Medulla oblongata (tissue), 1 donor: ENCODE measurements around the gene B3GLCT.
"Not testable (repeated sequence)": the region's sequence is repeated elsewhere in the genome, so short reads cannot be mapped to it uniquely, and the experiment has no call there.

Source experiments
- DNase-seq: peaks from one replicate; pipeline ENCODE4 v3.0.0-alpha.2; 2015; ENCODE audit errors: extremely low spot score

Gene B3GLCT

DNA sequence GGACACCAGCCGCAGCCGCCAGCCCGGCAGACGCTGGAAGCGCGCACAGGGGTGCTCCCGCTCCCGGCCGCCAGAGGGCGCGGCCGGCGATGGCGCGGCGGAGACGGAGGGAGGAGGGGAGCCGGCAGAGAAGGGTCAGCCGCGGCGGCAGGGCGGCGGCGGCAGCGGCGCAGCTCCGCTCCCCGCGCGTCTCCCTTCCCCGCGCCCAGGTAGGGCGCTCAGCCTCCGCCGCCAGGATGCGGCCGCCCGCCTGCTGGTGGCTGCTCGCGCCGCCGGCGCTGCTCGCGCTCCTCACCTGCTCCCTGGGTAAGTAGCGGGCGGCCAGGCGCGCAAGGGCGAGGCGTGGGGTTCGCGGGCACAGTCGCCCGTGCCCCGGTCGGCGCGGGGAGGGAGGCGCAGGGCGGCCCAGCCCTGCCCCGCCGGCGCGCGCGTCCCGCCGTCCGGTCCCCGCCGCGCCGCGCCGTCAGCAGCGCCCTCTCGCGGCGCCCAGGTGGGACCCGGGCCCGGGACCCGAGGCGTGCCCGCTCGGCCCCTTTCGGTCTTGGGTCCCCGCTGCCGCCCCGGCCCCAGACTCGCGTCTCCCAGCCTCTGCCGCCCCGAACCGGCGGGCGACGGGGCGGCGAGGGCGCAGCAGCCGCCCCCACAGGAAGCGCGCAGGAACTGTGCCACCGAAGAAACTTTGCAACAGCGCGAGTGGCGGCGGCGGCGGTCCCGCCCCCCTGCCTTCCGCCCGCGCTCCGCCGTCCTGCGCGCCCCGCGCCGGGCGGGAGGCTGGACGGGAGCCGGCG is at the start of gene B3GLCT:
Gene B3GLCT (plus strand): TSS at position 127 of the 788 bp plus-strand sequence. CDS start 110 bp downstream, at position 237.
- DNase-seq = peak; percentile 82

DNA sequence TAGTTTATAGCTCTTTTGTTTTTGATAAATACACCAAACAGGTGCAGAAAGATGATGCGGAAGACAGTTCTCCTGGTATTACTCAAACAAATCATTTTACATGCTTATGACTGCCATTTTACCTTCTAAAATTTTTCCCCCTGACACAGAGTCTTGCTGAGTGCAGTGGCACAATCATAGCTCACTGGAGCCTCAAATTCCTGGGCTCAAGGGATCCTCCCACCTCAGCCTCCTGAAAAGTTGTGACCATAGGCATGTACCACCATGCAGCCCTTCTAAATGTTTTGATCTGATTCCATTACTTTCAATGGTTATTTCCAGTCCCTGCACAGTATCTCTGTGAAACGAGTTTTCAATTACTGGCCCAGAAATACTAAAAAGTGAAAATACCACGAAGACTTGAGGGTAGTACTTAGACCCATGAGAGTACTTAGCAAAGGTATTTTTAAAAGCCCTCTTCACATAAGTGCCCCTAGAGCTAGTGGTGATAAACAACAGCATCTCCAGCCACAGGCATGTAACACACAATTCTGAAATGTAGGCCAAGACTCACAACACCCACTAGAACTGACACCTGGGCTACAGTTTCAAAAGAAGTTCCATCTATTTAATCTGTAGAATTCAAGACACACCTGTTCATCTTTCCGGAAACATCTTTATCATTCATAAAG is 49.3 kb upstream of the B3GLCT start:
- no peak for DNase-seq

DNA sequence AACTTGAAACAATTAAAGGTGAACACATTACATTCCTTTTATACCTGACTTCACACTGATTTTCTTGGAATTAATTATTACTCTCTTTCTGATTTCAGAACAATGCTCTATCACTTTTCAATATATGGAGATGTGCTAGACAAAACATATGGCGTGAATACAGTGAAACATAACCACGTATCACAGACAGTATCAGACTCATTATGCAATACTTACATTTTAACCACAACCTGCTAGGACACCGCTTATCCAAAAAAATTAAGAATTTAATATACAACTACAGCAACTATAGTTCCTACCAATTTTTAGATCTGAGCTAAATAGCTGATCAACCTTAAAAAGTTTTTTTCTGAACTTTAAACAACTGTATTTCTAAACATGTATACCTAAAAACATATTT is 47.9 kb upstream of the B3GLCT start:
- no peak for DNase-seq

DNA sequence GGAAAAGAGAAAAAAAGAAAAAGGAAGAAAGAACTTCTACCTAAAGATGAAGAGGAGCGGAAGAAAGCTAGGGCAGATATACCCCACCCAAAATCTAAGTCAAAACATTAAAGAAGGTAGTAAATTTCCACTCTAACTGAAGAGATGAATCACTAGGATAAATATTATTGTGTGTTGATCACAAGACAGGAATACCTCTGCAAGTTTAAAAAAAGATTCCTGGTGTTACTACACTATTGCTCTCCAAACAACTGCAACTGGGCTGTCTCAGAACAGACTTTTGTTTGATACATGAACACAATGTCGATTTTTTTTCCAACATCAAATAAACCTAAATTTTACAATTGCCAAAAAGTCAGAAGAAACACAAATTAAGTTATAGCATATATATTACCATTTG is 44.8 kb upstream of the B3GLCT start:
- no peak for DNase-seq

DNA sequence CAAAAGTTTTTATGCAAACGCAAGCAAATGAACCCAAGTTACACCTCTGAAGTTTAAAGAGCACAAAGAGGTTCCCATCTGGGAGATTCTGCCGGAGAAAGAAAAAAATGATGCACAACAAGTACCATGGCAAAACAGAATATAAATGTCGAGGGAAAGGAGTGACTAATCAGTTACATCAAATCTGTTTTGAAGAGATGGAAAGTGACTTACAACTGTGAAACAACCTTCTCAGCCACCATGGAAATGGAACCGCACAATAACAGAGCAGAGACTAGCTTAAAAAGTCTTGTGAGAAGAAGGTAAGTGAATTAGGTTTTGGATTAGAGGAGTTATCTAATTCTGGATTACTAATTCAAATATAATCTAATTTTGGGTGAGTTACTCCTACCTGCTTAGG is 40.5 kb upstream of the B3GLCT start:
- DNase-seq = no peak

DNA sequence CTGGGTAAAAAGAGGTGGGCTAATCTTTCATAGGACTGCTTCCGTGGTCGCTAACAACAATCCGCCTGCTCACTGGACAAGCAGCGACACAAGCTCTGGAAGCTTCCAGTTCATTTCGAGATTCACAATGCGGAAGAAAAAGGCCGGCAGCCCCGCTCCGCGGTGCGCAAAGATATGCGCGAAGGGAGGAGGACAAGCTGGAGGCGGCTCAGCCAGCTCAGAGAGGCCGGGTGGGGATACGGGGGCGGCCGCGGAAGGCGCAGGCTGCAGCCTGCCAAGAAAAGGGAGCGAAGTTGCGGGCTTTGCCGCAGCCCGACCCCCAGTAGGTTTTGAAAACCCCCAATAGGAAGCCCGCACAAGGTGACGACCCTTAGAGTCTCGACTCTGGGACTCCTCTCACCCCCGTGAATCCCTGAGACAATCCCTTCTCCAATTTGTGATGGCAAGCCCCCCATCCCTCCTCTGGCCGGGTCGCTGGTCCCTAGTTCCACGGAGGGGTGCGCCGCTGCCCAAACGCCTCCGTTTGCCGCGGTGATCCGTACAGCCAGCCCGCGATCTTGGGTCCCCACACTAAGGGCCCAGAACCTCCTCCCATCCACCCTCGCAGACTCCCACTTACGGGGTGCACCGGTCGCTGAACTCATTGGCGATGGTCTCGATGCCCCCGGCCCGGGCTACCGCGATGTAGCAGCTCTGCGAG is 38.8 kb upstream of the B3GLCT start:
- peak; percentile 86 for DNase-seq

DNA sequence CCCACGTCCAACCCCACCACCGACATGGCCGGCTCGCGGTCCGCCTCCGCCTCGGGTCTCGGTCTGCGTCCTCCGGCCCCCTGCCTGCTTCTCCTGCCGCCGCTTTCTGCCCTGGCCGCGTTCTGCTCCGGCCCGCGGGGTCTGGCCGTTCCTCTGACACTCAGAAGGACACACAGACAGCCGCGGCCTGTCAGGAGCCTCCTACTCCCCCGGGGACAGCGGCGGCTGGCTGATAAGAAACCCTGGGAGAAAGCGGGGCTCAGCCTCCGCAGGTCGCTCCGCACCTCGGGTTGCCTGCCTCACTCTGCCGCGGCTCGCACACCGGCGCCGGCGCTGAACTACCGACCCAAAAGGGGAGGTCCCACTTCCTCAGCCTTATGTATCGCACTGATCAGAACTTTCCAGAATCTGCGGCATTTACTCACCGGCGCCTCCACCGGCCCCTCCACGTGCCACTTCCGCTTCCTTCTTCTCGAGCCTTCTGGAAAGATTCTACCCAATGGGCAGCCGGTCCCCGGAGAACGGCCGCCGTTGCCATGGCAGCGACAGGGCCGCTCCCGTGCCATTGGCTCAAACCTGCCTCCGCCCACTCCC is 38.1 kb upstream of the B3GLCT start, which contains the start of gene HSPH1:
Gene HSPH1 (minus strand): TSS at position 348 of the 594 bp plus-strand sequence. CDS start 322 bp downstream, at position 26.
- DNase-seq = peak; percentile 99

DNA sequence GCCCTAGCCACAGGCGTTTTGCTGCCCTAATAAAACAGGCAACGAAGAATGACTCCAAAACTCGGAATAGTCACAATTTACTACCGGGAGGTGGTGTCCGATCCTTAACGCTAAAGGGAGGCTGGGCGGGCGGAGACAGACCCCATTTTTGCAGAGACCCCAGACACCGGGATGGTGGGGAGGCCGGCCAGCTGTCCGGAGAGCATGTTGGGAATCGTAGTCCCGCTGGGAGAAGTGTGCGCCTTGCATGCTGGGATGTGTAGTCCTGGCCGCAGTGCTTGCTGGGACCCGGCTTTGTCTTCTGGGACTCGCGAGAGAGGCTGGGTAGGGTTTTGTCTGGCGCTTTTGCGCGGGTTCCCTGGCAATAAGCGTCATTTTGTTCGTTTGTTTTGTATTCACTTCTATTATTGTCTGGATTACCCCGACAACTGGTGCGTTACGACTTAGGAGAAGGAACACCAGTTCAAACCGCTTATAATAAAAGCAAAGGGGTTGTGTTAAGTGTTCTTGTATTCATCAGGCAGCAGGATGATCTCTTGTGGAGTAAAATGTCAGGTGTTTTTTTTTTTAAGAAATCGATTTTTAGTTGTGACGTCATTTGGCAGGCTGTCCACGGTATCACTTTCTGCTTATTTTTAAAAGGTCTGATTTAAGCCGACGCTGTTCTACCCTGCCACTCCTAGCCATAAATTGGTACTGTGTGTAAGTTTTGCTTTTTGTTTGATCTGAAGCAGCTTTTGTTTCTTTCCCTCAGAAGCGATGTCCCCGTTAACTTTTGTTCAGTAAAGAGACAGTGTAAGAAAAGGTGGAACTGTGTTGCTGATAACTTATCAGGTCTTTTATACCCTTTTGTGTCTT is 37.4 kb upstream of the B3GLCT start:
- DNase-seq = peak; percentile 98

DNA sequence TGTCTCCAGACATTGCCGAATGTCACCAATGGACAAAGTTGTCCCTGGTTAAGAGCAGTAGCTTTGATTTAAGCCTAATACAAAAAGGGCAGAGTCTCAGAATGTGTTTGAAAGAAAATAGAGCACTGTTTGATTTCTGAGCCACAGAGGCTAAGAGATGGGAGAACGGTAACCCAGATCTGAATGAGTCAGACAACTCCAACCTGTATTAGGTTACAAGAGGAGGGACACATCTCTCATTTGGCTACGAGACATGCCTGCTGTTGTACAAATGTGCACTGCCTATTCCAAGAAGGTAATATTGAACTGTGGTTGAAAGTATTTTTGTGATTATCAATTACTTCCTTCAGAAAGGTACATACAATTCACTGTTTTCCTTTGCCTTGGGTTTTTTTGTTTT is 33.2 kb upstream of the B3GLCT start:
- no peak for DNase-seq

DNA sequence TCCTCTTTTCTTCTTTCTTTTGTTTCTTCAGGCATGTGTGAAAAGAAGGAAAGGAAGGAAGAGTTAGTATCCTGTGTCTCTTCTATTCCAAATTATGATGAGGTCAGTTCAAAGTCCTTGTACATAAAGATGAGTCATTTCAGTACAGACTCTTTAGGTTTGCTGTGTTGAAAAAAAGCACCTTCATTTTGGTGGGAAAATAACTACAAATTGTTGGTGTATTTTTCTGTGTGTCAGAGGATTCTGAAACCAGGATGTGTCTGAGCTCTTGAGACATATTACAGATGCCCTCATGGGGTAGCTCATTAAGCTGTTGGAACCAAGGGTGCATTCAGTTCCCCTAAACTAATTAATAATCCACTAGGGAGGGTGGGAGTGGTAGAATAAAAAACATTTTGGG is 32.3 kb upstream of the B3GLCT start:
- DNase-seq = no peak

DNA sequence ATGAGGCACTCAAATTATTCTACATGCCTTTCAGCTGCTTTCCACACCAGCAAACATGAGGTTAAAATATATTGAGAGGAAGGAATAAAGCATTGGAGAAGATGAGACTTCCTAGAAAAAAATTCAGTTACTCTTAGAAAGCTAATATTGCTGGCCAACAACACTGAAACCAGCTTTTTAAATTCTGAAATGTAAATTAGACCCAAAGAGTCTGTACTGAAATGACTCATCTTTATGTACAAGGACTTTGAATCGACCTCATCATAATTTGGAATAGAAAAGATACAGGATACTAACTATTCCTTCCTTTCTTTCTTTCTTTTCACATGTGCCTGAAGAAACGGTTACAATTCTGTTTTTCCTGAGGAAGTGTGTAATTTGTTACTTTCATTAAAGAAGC is 31.6 kb upstream of the B3GLCT start:
- DNase-seq = no peak

DNA sequence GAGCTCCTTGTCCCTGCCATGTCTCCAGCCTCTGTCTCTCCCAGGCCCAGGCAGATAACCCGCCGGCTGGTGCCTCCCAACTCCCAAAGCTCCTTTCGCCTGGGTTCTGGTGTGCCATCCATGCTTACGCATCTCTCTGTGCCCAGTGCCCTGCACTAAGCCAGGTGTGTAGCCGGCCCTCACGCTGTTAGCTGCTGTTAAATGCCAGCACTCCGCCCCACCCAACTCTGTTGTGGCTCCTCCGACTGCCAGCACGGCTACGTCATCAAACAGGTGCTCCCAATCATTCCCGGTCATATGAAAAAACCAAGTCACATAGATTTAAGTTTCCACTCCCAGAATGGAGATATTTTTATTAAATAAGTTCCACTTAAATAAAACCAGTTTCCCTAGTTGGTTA is 31.0 kb upstream of the B3GLCT start:
- no peak for DNase-seq

DNA sequence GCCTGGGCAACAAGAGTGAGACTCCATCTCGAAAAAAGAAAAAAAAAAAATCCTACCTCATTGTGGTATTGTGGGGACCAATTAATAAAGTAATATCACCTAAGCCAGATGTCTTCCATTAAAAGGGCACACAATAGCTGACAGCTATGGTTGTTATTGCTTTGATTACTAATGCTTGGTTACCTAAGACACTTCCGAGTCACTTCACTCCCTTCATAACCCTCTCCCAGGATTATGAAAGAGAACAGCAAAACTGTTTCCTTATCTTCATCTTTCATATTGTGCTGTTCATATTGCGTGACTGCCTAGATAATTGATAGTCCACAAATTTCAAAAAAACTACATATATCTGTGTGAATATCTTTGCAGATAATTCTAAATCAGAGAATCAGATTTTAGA is 27.8 kb upstream of the B3GLCT start:
- DNase-seq = no peak

DNA sequence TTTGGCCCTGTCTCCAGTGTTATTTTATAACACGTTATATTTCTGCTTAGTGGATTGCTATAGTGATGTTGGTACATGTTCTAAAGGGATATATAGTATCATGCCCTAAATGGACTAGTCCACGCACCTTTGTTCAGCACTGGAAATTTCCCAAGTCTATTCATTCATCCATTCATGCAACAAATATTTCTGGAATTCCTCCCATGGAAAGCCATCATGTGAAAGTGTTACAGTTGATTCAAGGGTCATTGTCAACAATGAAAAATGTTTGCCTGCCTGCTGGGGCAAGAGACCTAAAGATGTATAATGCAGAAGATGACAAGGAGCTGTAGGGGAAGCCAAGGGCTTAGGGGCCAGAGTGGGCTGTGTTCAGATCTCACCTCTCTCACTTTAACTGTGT is 27.2 kb upstream of the B3GLCT start:
- no peak for DNase-seq

DNA sequence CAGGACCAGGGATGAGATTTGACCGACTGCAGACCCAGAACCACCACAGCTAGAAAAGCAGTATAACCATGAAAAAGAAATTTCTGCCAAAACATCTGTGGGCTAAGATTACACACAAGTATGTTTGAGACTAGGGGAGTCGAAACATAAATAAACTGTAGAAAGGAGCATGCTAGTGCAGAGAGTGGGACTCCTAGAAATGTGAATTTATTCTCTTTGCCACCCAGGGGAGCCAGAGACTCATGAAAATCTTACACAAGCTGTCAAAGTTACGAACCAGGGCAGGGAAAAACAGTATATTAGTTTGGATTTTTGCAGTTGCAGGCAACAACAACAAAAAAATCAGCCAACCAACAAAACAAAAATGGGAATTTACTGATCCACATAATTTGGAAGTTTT is 25.8 kb upstream of the B3GLCT start:
- DNase-seq = peak; percentile 57

DNA sequence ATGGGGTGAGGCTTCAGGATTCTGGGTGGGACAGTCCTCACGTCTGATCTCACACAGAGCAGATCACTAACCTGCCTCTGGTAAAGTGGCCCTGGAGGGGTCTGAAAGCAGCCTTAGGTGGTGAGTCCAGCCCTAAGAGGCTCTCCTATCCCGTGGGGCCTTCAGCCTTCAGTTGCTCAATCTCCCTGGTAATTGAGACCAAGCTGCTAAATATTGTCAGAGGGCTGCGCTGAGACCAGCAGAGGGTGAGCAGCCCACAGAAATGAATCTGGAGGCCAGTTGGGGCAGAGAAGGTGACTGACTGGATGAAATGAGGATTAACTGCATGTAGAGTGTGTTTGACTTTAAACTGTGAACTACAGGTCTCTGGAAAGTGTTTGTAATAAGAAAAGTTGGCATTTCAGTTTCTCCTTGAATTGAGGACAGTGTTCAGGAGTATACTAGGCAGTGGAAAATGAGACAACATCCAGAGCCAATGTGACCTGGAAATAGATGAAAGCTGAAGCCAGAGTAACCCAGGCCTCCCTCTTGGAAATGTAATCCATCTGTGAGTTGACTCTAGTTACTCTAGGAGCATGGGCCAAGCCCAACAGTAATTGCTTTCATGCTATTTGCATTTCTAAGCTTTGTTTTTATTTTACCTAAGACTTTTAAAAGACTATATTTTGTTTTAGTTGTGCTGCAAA is 23.8 kb upstream of the B3GLCT start:
- DNase-seq = no peak

DNA sequence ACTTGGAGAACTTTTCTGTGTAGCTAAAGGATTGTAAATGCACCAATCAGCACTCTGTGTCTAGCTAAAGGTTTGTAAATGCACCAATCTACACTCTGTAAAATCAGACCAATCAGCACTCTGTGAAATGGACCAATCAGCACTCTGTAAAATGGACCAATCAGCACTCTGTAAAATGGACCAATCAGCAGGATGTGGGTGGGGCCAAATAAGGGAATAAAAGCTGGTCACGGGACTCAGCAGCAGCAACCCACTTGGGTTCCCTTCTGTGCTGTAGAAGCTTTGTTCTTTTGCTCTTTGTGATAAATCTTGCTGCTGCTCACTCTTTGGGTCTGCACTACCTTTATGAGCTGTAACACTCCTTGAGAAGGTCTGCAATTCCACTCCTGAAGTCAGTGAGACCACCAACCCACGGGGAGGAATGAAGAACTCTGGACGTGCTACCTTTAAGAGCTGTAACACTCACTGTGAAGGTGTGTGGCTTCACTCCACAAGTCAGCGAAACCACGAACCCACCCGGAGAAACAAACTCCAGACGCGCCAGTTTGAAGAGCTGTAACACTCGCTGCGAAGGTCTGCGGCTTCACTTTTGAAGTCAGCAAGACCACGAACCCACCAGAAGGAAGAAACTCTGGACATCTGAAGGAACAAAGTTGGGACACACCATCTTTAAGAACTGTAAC is 21.8 kb upstream of the B3GLCT start:
- DNase-seq = not testable (repeated sequence)

DNA sequence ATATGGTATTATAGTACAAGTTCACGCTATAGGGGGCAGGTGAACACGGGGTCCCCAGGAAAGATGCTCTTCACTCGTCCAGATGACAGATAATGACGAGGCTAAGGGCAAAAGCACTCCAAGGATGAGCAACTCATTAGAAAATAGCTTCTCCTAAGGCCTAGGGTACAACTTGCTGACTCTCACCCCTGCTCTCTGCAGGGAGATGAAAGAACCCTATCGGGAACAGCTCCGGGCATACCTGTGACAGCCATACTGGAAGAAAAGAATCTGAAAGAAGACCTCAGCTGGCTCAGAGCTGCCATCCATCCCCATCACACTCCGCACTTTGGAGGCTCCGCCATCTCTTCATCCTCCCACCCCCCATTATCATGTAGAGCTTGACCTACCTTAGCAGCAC is 20.5 kb upstream of the B3GLCT start:
- DNase-seq = no peak

DNA sequence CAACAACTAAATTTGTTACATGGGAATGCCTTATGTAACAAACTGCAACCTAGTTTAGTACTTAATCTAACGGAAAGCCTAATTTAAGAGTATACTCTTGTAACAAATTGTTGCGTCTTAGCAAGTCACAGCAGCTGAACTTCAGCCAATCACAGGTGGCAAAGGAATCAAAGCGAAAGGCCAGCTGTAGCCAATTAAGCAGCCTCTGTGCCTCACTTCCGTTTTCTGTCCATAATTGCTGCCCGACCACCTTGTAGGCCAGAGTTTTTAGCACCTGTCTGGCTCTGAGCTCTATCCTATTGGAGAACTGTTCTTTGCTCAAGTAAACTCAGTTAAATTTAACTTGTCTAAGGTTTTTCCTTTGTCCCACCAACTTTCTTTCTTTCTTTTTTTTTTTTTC is 20.0 kb upstream of the B3GLCT start:
- DNase-seq = no peak

DNA sequence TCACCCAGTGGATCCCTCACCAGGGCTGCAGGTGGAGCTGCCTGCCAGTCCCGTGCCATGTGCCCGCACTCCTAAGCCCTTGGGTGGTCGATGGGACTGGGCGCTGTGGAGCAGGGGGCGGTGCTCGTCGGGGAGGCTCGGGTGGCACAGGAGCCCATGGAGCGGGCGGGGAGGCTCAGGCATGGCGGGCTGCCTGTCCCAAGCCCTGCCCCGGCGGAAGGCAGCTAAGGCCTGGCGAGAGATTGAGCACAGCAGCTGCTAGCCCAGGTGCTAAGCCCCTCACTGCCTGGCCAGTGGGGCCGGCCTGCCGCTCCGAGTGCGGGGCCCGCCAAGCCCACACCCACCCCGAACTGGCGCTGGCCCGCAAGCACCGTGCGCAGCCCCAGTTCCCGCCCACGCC is 16.8 kb upstream of the B3GLCT start:
- no peak for DNase-seq
